ENCODE results near the gene SLC3A2.
"Not testable (repeated sequence)": the region's sequence is repeated elsewhere in the genome, so short reads cannot be mapped to it uniquely, and the experiment has no call there.

SLC3A2 gene

DNA sequence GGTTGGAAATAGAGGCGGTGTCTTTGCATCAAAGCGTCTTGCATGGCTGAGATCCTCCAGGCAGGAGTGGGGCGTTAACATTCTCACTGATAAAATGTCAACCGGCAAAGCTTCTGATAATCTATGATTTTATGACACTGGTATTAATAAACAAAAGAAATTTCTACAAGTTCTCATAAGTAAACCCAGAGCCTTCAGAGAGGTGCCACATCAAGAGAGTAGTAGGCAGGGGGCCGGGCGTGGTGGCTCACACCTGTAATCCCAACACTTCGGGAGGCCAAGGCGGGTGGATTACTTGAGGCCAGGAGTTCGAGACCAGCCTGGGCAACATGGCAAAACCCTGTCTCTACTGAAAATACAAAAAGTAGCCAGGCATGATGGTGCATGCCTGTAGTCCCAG is 37.8 kb upstream of the SLC3A2 start:
- not testable (repeated sequence) for H3K27me3 ChIP-seq (ENCODE audit: control insufficient read depth, insufficient read depth, low read length); H3K9me3 ChIP-seq (ENCODE audit: control insufficient read depth, low read depth, low read length); H3K4me1 ChIP-seq (ENCODE audit: control insufficient read depth, low read depth, low read length); H3K36me3 ChIP-seq (ENCODE audit: control insufficient read depth, low read depth, low read length)
- H3K4me3 ChIP-seq (ENCODE audit: low read length) = peak overlapping the region; percentile 72
- H3K9ac ChIP-seq (ENCODE audit: low read length) = peak overlapping the region; percentile 95
- H3K27ac ChIP-seq (ENCODE audit: low read length) = peak overlapping the region; percentile 100

DNA sequence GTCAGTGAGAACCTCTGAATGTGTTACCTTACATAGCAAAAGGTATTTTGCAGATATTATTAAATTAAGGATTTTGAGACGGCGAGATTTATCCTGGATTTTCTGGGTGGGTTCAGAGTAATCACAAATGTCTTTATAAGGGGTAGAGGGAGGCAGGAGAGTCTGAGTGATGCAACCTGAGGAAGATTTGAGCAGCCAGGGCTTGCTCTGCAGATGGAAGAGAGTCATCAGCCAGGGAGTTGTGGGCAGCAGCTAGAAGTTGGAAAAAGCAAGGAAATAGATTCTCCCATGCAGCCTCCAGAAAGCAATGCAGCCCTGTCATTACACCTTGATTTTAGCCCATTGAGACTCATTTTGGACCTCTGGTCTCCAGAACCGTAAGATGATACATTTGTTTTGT is 37.2 kb upstream of the SLC3A2 start:
- no peaks in the 10 kb centered on the region for H3K36me3 ChIP-seq (ENCODE audit: control insufficient read depth, low read depth, low read length)
- no peaks in the 10 kb centered on the region for H3K27me3 ChIP-seq (ENCODE audit: control insufficient read depth, insufficient read depth, low read length)
- H3K9ac ChIP-seq (ENCODE audit: low read length) = no peak overlapping the region
- no peak overlapping the region for H3K4me3 ChIP-seq (ENCODE audit: low read length)
- no peaks in the 10 kb centered on the region for H3K9me3 ChIP-seq (ENCODE audit: control insufficient read depth, low read depth, low read length)
- H3K27ac ChIP-seq (ENCODE audit: low read length) = no peak overlapping the region
- H3K4me1 ChIP-seq (ENCODE audit: control insufficient read depth, low read depth, low read length) = peaks cover 9% of the 10 kb centered on the region

DNA sequence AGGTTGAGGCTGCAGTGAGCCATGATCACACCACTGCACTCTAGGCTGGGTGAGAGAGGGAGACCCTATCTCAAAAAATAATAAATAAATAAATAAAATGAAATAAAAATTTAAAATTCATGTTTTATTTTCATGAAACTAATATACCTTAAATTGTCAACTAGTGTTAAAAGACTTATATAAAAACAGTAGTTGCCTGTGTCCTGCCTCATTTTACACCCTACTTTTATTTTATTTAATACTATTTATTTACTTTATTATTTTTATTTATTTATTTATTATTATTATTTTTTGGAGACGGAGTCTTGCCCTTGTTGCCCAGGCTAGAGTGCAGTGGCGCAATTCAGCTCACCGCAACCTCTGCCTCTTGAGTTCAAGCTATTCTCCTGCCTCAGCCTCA is 36.5 kb upstream of the SLC3A2 start:
- Histone ChIP-seq H3K36me3 (ENCODE audit: control insufficient read depth, low read depth, low read length) (no peaks in the 10 kb centered on the region), H3K27ac (ENCODE audit: low read length) (no peak overlapping the region), H3K9ac (ENCODE audit: low read length) (no peak overlapping the region), H3K4me3 (ENCODE audit: low read length) (no peak overlapping the region), H3K27me3 (ENCODE audit: control insufficient read depth, insufficient read depth, low read length) (no peaks in the 10 kb centered on the region), H3K9me3 (ENCODE audit: control insufficient read depth, low read depth, low read length) (no peaks in the 10 kb centered on the region), H3K4me1 (ENCODE audit: control insufficient read depth, low read depth, low read length) (peaks cover 9% of the 10 kb centered on the region)

DNA sequence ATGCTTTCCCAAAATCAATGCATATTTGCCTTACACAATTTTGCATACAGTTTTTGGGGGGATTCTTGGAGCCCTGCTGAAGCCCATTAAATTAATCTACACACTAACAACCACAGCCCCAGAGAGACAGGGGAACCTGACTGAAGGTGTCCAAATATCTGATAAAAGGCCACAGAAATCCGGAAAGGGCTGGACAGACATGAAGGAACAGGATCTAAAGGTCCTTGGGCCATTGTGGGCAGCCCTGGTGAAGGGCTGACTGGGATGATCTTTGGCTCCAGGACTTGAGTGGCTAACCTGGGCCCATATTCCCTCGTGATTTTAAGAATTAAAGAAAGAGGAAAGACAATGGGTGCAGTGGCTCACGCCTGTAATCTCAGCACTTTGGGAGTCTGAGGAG is 34.5 kb upstream of the SLC3A2 start:
- Histone ChIP-seq H3K4me3 (ENCODE audit: low read length) (no peak overlapping the region), H3K4me1 (ENCODE audit: control insufficient read depth, low read depth, low read length) (peaks cover 9% of the 10 kb centered on the region)

DNA sequence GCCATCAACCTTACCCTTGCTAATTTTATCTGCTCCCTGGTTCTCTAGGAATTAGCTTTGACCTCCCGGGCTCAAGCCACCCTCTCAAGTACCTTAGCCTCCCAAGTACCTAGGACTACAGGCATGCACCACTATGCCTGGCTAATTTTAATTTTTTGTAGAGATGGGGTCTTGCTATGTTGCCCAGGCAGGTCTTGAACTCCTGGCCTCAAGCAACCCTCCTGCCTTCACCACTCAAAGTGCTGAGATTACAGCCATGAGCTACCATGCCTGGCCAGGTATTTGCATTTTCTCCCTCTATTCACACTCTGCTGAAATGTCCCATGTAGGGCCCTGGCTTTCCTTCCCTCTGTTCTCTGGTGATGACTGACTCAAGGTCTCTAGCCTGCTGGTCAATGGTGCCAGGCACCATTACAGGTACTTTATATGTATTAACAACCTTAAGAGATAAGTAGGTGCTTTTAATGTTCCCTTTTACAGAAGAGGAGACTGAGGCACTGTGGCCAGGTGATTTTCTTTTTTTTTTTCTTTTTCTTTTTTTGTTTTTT is 32.9 kb upstream of the SLC3A2 start:
- Histone ChIP-seq H3K9me3 (ENCODE audit: control insufficient read depth, low read depth, low read length) (no peaks in the 10 kb centered on the region), H3K4me3 (ENCODE audit: low read length) (no peak overlapping the region), H3K4me1 (ENCODE audit: control insufficient read depth, low read depth, low read length) (peaks cover under 1% of the 10 kb centered on the region), H3K9ac (ENCODE audit: low read length) (no peak overlapping the region), H3K36me3 (ENCODE audit: control insufficient read depth, low read depth, low read length) (peaks cover 13% of the 10 kb centered on the region), H3K27ac (ENCODE audit: low read length) (no peak overlapping the region), H3K27me3 (ENCODE audit: control insufficient read depth, insufficient read depth, low read length) (no peaks in the 10 kb centered on the region)

More for the DNA sequence above, 34.5 kb upstream of the SLC3A2 start:
- H3K27me3 ChIP-seq (ENCODE audit: control insufficient read depth, insufficient read depth, low read length) = no peaks in the 10 kb centered on the region
- H3K27ac ChIP-seq (ENCODE audit: low read length) = no peak overlapping the region
- H3K36me3 ChIP-seq (ENCODE audit: control insufficient read depth, low read depth, low read length) = no peaks in the 10 kb centered on the region
- no peaks in the 10 kb centered on the region for H3K9me3 ChIP-seq (ENCODE audit: control insufficient read depth, low read depth, low read length)
- no peak overlapping the region for H3K9ac ChIP-seq (ENCODE audit: low read length)

DNA sequence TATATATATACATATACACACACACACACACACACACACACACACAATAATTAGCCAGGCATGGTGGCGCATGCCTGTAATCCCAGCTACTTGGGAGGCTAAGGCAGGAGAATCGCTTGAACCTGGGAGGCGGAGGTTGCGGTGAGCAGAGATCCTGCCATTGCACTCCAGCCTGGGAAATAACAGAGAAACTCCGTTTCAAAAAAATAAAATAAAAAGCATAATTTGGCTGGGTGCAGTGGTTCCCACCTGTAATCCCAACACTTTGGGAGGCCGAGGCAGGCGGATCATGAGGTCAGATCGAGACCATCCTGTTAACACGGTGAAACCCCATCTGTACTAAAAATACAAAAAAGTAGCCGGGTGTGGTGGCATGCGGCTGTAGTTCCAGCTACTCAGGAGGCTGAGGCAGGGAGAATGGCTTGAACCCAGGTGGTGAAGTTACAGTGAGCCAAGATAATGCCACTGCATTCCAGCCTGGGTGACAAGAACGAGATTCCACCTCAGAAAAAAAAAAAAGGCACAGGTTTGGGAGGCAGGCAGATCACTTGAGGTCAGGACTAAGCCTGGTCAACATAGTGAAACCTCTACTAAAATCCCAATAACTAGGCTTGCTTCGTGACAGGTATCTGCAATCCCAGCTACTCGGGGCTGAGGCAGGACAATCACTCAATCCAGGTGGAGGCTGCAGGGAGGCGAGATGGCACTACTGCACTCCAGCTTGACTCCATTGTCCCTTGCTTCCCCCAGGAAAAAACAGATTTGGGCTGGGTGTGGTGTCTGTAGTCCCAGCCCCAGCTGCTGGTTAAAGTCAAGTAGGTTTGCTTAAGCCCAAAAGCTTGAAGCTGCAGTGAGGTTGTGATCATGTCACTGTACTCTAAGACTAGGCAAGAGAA is 29.5 kb upstream of the SLC3A2 start:
- Histone ChIP-seq H3K36me3 (ENCODE audit: control insufficient read depth, low read depth, low read length) (peaks cover 38% of the 10 kb centered on the region), H3K27ac (ENCODE audit: low read length) (no peak overlapping the region), H3K9me3 (ENCODE audit: control insufficient read depth, low read depth, low read length) (no peaks in the 10 kb centered on the region), H3K27me3 (ENCODE audit: control insufficient read depth, insufficient read depth, low read length) (no peaks in the 10 kb centered on the region), H3K4me1 (ENCODE audit: control insufficient read depth, low read depth, low read length) (peaks cover 6% of the 10 kb centered on the region), H3K9ac (ENCODE audit: low read length) (no peak overlapping the region), H3K4me3 (ENCODE audit: low read length) (no peak overlapping the region)

DNA sequence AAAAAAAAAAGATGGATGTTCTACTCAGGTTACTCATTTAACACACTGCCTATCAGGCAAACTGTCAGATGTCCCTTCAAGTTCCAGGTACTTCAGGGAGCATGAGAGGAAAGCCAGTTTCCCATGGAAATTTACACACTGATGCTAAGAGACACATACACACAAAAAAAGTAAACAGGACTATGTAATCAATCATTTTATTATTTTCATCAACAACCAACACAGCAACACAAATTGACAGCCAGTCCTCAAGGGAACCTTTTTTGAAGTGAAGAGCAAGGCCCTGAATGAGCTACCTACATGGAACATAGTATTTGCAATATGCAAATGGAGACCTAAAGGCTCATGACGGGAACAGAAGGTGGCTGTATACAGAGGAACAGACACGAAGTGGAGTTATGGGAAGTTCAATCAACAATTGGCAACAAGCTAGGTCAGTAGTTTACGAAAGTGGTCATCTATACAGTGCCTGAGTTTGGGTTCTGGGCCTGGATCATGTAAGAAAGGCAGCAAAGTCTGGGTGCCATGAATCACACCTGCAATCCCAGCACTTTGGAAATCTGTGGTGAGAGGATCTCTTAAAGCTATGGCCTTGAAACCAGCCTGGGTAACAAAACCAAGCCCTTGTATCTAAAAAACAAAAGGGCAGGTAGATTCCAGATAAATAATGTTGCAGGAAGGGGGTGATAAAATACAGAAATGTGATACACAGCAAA is 28.7 kb upstream of the SLC3A2 start:
- Histone ChIP-seq H3K4me3 (ENCODE audit: low read length) (peak overlapping the region; percentile 83), H3K36me3 (ENCODE audit: control insufficient read depth, low read depth, low read length) (peaks cover 38% of the 10 kb centered on the region), H3K9me3 (ENCODE audit: control insufficient read depth, low read depth, low read length) (no peaks in the 10 kb centered on the region), H3K27me3 (ENCODE audit: control insufficient read depth, insufficient read depth, low read length) (no peaks in the 10 kb centered on the region), H3K27ac (ENCODE audit: low read length) (no peak overlapping the region), H3K9ac (ENCODE audit: low read length) (peak overlapping the region; percentile 98), H3K4me1 (ENCODE audit: control insufficient read depth, low read depth, low read length) (peaks cover 6% of the 10 kb centered on the region)

DNA sequence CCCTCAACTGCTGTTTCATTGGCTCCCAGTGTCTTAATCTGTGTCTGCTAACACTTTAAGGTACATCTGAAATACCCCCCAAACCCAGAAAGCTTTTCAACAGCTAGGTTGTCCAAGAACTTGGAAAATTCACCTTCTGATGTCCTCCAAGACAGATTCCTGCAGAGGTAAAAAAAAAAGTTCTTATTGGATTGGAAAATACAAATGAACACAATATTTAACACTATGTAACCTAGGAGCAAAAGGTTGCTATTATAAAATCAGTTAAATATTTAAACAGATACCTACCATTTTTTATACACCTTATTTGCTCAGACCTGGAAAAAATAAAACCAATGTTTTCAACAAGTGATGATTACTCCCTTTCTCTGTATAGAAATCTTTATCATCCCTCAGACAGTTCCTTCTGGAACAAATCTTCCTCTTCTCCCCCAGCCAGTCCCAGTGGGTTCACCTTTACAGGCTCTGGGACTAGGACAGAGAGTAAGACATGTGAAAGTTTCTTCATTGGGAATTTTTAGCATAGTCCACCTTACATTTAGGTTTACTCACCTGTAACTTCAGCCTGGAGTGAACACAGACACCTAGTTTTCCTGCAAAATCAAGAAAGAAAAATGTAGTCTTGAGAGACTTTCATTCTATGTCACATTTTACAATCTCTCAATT is 28.0 kb upstream of the SLC3A2 start:
- Histone ChIP-seq H3K27ac (ENCODE audit: low read length) (no peak overlapping the region), H3K27me3 (ENCODE audit: control insufficient read depth, insufficient read depth, low read length) (no peaks in the 10 kb centered on the region), H3K36me3 (ENCODE audit: control insufficient read depth, low read depth, low read length) (peaks cover 38% of the 10 kb centered on the region), H3K4me1 (ENCODE audit: control insufficient read depth, low read depth, low read length) (peaks cover 6% of the 10 kb centered on the region), H3K9ac (ENCODE audit: low read length) (peak overlapping the region; percentile 98), H3K9me3 (ENCODE audit: control insufficient read depth, low read depth, low read length) (no peaks in the 10 kb centered on the region), H3K4me3 (ENCODE audit: low read length) (peak overlapping the region; percentile 83)

DNA sequence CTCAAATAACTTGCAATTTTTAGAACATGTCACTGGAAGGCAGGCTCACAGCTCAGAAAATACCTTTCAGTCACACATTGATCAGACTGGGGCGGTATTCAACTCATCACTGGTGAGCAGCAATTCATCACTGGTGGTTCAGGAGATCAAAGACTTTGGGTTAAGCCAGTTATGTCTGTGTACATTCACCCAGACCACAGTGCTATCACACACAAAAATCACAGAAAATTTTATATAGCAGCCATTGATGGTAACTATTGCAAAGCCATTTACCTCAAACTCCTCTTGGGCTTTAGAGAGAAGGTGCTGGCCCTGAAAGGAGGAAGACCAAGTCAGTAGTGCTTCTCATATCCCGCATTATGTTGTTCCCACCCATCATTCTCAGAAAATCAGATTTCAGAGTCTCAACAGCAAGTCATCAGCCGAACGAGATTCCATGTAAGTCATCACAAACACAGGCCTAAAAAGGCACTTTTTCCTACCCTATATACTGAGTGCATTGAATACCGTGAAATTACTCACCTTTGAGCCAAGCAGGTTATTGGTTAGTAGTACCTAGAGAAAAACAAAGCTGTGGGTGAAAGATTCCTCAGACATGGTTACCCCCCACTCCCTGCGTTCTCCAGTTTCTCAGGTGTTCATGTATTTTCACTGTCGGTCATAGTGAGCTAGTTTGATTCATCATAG is 27.3 kb upstream of the SLC3A2 start:
- H3K9ac ChIP-seq (ENCODE audit: low read length) = peak overlapping the region; percentile 98
- peak overlapping the region; percentile 83 for H3K4me3 ChIP-seq (ENCODE audit: low read length)
- no peaks in the 10 kb centered on the region for H3K9me3 ChIP-seq (ENCODE audit: control insufficient read depth, low read depth, low read length)
- peaks cover 12% of the 10 kb centered on the region for H3K4me1 ChIP-seq (ENCODE audit: control insufficient read depth, low read depth, low read length)
- H3K27ac ChIP-seq (ENCODE audit: low read length) = no peak overlapping the region
- H3K36me3 ChIP-seq (ENCODE audit: control insufficient read depth, low read depth, low read length) = peaks cover 38% of the 10 kb centered on the region
- no peaks in the 10 kb centered on the region for H3K27me3 ChIP-seq (ENCODE audit: control insufficient read depth, insufficient read depth, low read length)

DNA sequence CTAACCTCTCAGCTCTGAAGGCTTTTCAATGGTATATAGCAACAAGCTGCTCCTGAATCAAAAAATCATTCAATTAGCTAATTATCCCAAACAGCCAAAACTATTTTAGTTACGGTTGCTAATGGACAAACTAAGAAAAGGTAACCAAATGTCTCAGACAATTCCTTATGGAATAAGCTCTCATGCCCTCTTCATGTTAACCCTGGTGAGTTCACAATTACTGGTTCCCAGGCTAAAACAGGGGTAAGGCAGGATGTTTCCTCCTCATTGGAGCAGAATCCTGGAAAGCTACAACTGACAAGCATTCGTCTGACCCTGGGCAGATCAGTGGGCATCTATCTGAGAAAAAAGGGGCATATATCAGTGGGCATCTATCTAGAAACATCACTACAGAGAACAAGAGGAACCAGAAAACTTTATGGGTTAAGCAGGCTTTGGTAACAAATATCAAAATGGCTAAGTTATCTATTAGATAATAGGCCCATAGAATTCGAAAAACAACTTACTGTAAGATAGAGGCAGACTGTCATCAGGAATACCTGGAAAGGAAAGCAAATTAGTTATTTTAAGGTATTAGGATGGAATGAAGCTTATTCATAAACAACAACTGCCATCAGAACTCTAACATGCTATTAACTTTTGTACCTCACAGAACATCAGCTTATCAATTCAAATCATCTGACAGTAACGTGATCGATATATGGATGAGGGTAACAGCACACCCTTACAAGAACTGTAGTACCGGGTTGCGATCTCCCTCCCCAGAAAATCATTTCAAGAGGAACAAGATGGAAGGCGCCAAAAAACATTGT is 26.5 kb upstream of the SLC3A2 start:
- Histone ChIP-seq H3K27me3 (ENCODE audit: control insufficient read depth, insufficient read depth, low read length) (no peaks in the 10 kb centered on the region), H3K4me3 (ENCODE audit: low read length) (peak overlapping the region; percentile 83), H3K9ac (ENCODE audit: low read length) (peak overlapping the region; percentile 98), H3K9me3 (ENCODE audit: control insufficient read depth, low read depth, low read length) (no peaks in the 10 kb centered on the region), H3K36me3 (ENCODE audit: control insufficient read depth, low read depth, low read length) (peaks cover 38% of the 10 kb centered on the region), H3K4me1 (ENCODE audit: control insufficient read depth, low read depth, low read length) (peaks cover 12% of the 10 kb centered on the region), H3K27ac (ENCODE audit: low read length) (peak overlapping the region; percentile 95)

Measured in iPS-18a (cell line).